ENCODE measurements around the gene NCKAP5. TPM values are rescaled to one million over a fixed set of nuclear protein-coding genes. Genes with fewer than 3 reads are reported as not detected.

The NCKAP5 gene
- total and polyA plus RNA-seq, 9 of the 15 experiments (the other 6 are each of a cell fraction or from before 2014, with no cell fraction given): not detected

DNA sequence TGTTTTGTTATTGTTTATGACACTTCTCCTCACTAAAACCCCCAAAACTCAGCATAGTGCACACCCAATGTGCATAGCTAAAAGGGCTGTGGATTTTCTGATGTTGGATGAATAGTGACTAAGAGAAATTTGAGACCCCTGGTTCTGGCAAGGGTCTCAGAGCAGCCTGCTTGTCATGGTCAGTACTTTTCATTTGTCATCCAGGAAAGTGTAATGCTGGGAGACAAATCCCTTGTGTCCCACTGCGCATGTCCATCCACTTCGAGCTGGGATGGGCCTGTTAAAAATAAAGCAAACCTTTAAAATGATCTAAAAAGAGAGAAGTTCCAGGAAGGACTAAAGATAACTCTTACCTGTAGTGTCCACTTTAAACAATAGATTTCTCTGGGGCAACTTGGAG is 851.3 kb downstream of the NCKAP5 start:
- WGBS (ENCODE audit: insufficient coverage, low coverage, missing lambda C conversion rate): 0% methylated on average over 2 of the region's 2 CpGs
- H3K9me3 ChIP-seq (replicated peaks; ENCODE audit: control insufficient read depth, insufficient read depth, low read depth, low read length): no peaks in the 10 kb centered on the region
- no peaks in the 10 kb centered on the region for H3K79me2 ChIP-seq (ENCODE audit: control insufficient read depth, insufficient read depth, low read length)
- H3K9ac ChIP-seq (ENCODE audit: insufficient read depth in 1 of 2, low read depth in 2 of 2, low read length in 2 of 2): no peak overlapping the region
- no peak for FAIRE-seq
- TF ChIP-seq NRF1 (conservative IDR thresholded peaks at IDR 0.05 in 1 of 2, IDR thresholded peaks at IDR 0.05 in 1 of 2): peak; percentile 38 to 54; a peak in 2 of 4 replicates
- no peak for TF ChIP-seq FOS (IDR thresholded peaks at IDR 0.05; ENCODE audit: extremely low read depth, insufficient read length)
- POLR2A ChIA-PET: no interaction called here
- no peaks in the 10 kb centered on the region for H4K20me1 ChIP-seq (replicated peaks; ENCODE audit: control insufficient read depth, insufficient read depth, low read length)
- no peaks in the 10 kb centered on the region for H3K27me3 ChIP-seq (ENCODE audit: control insufficient read depth in 2 of 2, insufficient read depth in 2 of 2, low read length in 2 of 2)
- no peaks in the 10 kb centered on the region for H3K9me1 ChIP-seq (ENCODE audit: control insufficient read depth, insufficient read depth, low read length)
- BruUV-seq (replicated peaks): no TSS peak
- ATAC-seq: no peak
- no peaks in the 10 kb centered on the region for H3K36me3 ChIP-seq (ENCODE audit: control insufficient read depth, insufficient read depth, low read length)
- no peak overlapping the region for H2AFZ ChIP-seq (ENCODE audit: low read depth, low read length)
- no peaks in the 10 kb centered on the region for H3K4me1 ChIP-seq (replicated peaks in 1 of 2; ENCODE audit: control insufficient read depth in 2 of 2, insufficient read depth in 2 of 2, low read length in 2 of 2)
- H3K27ac ChIP-seq (ENCODE audit: extremely low read depth, low read depth, low read length): no peak overlapping the region
- CTCF ChIA-PET (ENCODE audit: low intra/inter-chr PET ratio): no interaction called here
- no peak overlapping the region for H3K4me2 ChIP-seq (ENCODE audit: insufficient read depth, low read length)
- no peak overlapping the region for H3K4me3 ChIP-seq
- intact Hi-C loops (cut with micrococcal nuclease) (no loop called here), in situ Hi-C loops (cut with MboI) (no loop called here)
- DNase-seq (ENCODE audit: extremely low read depth in 1 of 4, low spot score in 3 of 4): no peak

- no peaks in the 10 kb centered on the region for H3K4me1 ChIP-seq (replicated peaks in 1 of 2; ENCODE audit: control insufficient read depth in 2 of 2, insufficient read depth in 2 of 2, low read length in 2 of 2)
- H3K9me1 ChIP-seq (ENCODE audit: control insufficient read depth, insufficient read depth, low read length): no peaks in the 10 kb centered on the region
- 0% methylated on average over 7 of the region's 7 CpGs for WGBS (ENCODE audit: insufficient coverage, low coverage, missing lambda C conversion rate)
- H3K36me3 ChIP-seq (ENCODE audit: control insufficient read depth, insufficient read depth, low read length): no peaks in the 10 kb centered on the region
- DNase-seq (ENCODE audit: extremely low read depth in 1 of 4, low spot score in 3 of 4): no peak
- POLR2A ChIA-PET: interaction anchor here (0.5 kb wide), 1 partner anchor 823 kb away, joined by 3 read pairs; no protein-coding TSS in a partner anchor
- H3K9ac ChIP-seq (ENCODE audit: insufficient read depth in 1 of 2, low read depth in 2 of 2, low read length in 2 of 2): no peak overlapping the region
- no peak overlapping the region for H3K27ac ChIP-seq (ENCODE audit: extremely low read depth, low read depth, low read length)
- H3K27me3 ChIP-seq (ENCODE audit: control insufficient read depth in 2 of 2, insufficient read depth in 2 of 2, low read length in 2 of 2): no peaks in the 10 kb centered on the region
- H2AFZ ChIP-seq (ENCODE audit: low read depth, low read length): no peak overlapping the region
- BruUV-seq (replicated peaks): no TSS peak
- no peaks in the 10 kb centered on the region for H3K79me2 ChIP-seq (ENCODE audit: control insufficient read depth, insufficient read depth, low read length)
- H3K9me3 ChIP-seq (replicated peaks; ENCODE audit: control insufficient read depth, insufficient read depth, low read depth, low read length): no peaks in the 10 kb centered on the region
- no peak overlapping the region for H3K4me2 ChIP-seq (ENCODE audit: insufficient read depth, low read length)
- H3K4me3 ChIP-seq: no peak overlapping the region
- in situ Hi-C loops (cut with MboI): no loop called here
- no peak for ATAC-seq
- intact Hi-C loops (cut with micrococcal nuclease): no loop called here
- no peak for FAIRE-seq
- CTCF ChIA-PET (ENCODE audit: low intra/inter-chr PET ratio): no interaction called here
- H4K20me1 ChIP-seq (replicated peaks; ENCODE audit: control insufficient read depth, insufficient read depth, low read length): no peaks in the 10 kb centered on the region
- TF ChIP-seq ZNF197 (CRISPR knock-in tag; IDR thresholded peaks at IDR 0.05; ENCODE audit: low read depth) (no peak), ZNF253 (CRISPR knock-in tag; conservative IDR thresholded peaks at IDR 0.05) (no peak), TSC22D4 (tag; IDR thresholded peaks at IDR 0.05) (no peak), CBFA2T3 (IDR thresholded peaks at IDR 0.05) (no peak), DDX20 (tag; IDR thresholded peaks at IDR 0.05; ENCODE audit: low read depth) (no peak), ID3 (CRISPR knock-in tag; IDR thresholded peaks at IDR 0.05) (no peak), ID3 (tag; IDR thresholded peaks at IDR 0.05) (no peak), ZNF511 (CRISPR knock-in tag; IDR thresholded peaks at IDR 0.05) (no peak), SMC3 (conservative IDR thresholded peaks at IDR 0.05; ENCODE audit: insufficient read depth, low read depth, low read length) (no peak)
- TF ChIP-seq, protein P1, sequence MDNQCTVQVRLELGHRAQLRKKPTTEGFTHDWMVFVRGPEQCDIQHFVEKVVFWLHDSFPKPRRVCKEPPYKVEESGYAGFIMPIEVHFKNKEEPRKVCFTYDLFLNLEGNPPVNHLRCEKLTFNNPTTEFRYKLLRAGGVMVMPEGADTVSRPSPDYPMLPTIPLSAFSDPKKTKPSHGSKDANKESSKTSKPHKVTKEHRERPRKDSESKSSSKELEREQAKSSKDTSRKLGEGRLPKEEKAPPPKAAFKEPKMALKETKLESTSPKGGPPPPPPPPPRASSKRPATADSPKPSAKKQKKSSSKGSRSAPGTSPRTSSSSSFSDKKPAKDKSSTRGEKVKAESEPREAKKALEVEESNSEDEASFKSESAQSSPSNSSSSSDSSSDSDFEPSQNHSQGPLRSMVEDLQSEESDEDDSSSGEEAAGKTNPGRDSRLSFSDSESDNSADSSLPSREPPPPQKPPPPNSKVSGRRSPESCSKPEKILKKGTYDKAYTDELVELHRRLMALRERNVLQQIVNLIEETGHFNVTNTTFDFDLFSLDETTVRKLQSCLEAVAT (IDR thresholded peaks at IDR 0.05): no peak
Observed at GRCh38 chr2:132715386-132716351, 852.6 kb downstream of the NCKAP5 start.

Data from K562 (cell line).